Astrocyte (in vitro differentiated cells and primary cell): ENCODE data around the gene EPHA6. TPM values are rescaled to one million over a fixed set of nuclear protein-coding genes. Genes with fewer than 3 reads are reported as not detected.
"Not testable (repeated sequence)": the region's sequence is repeated elsewhere in the genome, so short reads cannot be mapped to it uniquely, and the experiment has no call there.

Experiments used
- DNase-seq: peaks from one replicate; pipeline ENCODE4 v3.0.0-alpha.2; 2010; ENCODE audit warnings: low read depth
- FAIRE-seq: peaks from 2 replicates; lab custom pipeline; 2011; peaks lifted over from hg19 to GRCh38; lab: Jason Lieb, UNC
- H2AFZ ChIP-seq: 2 replicates; pipeline ENCODE4 v1.6.0; 2012; ENCODE audit warnings: low read depth, low read length, inconsistent platforms
- H3K27ac ChIP-seq: 2 replicates; pipeline ENCODE4 v1.5.1; 2011; ENCODE audit warnings: low read depth, low read length, inconsistent platforms
- H3K27me3 ChIP-seq: 2 replicates; pipeline ENCODE4 v1.6.0; 2011; ENCODE audit warnings: low read length, inconsistent platforms; ENCODE audit not compliant: insufficient read depth
- H3K36me3 ChIP-seq: 2 replicates; pipeline ENCODE4 v1.5.1; 2011; ENCODE audit warnings: low read length, inconsistent platforms; ENCODE audit not compliant: insufficient read depth
- H3K4me1 ChIP-seq: 2 replicates; pipeline ENCODE4 v1.5.1; 2011; ENCODE audit warnings: low read length, inconsistent platforms; ENCODE audit not compliant: insufficient read depth
- H3K4me2 ChIP-seq: 2 replicates; pipeline ENCODE4 v1.6.0; 2012; ENCODE audit warnings: low read length, inconsistent platforms
- H3K4me3 ChIP-seq: 2 replicates; pipeline ENCODE4 v1.5.1; 2011; ENCODE audit warnings: low read depth, mild to moderate bottlenecking, low read length, inconsistent platforms; ENCODE audit not compliant: insufficient read depth
- H3K79me2 ChIP-seq: 2 replicates; pipeline ENCODE4 v1.6.0; 2012; ENCODE audit warnings: mild to moderate bottlenecking, low read length, inconsistent platforms; ENCODE audit not compliant: insufficient read depth
- H3K9ac ChIP-seq: 2 replicates; pipeline ENCODE4 v1.6.0; 2012; ENCODE audit warnings: mild to moderate bottlenecking, low read length, inconsistent platforms
- H3K9me3 ChIP-seq: 2 replicates; pipeline ENCODE4 v1.5.1; 2012; ENCODE audit warnings: low read depth, mild to moderate bottlenecking, low read length, inconsistent platforms; ENCODE audit not compliant: insufficient read depth
- H4K20me1 ChIP-seq: 2 replicates; pipeline ENCODE4 v1.6.0; 2012; ENCODE audit warnings: low read length, inconsistent platforms; ENCODE audit not compliant: insufficient read depth
- H3K27ac Mint-ChIP-seq: one replicate; pipeline ENCODE4 v1.8.0; 2021; ENCODE audit warnings: mild to moderate bottlenecking, mixed read lengths; ENCODE audit not compliant: unreplicated experiment
- H3K27me3 Mint-ChIP-seq: one replicate; pipeline ENCODE4 v1.8.0; 2021; ENCODE audit warnings: low read depth, mixed read lengths; ENCODE audit not compliant: unreplicated experiment
- H3K36me3 Mint-ChIP-seq: one replicate; pipeline ENCODE4 v1.8.0; 2021; ENCODE audit warnings: low read depth, mixed read lengths; ENCODE audit not compliant: unreplicated experiment
- H3K4me1 Mint-ChIP-seq: one replicate; pipeline ENCODE4 v1.8.0; 2021; ENCODE audit warnings: low read depth, mixed read lengths; ENCODE audit not compliant: unreplicated experiment
- H3K4me3 Mint-ChIP-seq: one replicate; pipeline ENCODE4 v1.8.0; 2021; ENCODE audit warnings: mild to moderate bottlenecking, moderate library complexity, mixed read lengths; ENCODE audit not compliant: unreplicated experiment
- H3K9me3 Mint-ChIP-seq: one replicate; pipeline ENCODE4 v1.8.0; 2021; ENCODE audit warnings: mild to moderate bottlenecking, mixed read lengths; ENCODE audit not compliant: unreplicated experiment
- CTCF ChIP-seq: IDR thresholded peaks from 2 replicates; pipeline ENCODE4 v1.5.1; 2011; ENCODE audit warnings: low read depth, mild to moderate bottlenecking, inconsistent platforms, low read length, moderate library complexity; ENCODE audit not compliant: insufficient read depth
- EZH2 ChIP-seq: IDR thresholded peaks from 2 replicates; pipeline ENCODE4 v1.6.1; 2012; ENCODE audit warnings: mild to moderate bottlenecking, low read length, inconsistent platforms; ENCODE audit not compliant: insufficient read depth
- total RNA-seq: library from RNA; stranded (reverse); gene quantifications from 2 replicates; pipeline ENCODE4 v1.2.1, GENCODE V29; 2021

Gene EPHA6
- total RNA-seq, 1 donor from 2014 or later: 1.7 TPM

- Histone ChIP-seq H3K36me3 (no peaks in the 10 kb centered on the region), H3K9ac (no peak overlapping the region), H3K4me3 (no peak overlapping the region), H3K79me2 (no peaks in the 10 kb centered on the region), H3K4me1 (no peaks in the 10 kb centered on the region), H4K20me1 (no peaks in the 10 kb centered on the region), H3K27me3 (no peaks in the 10 kb centered on the region), H2AFZ (no peak overlapping the region), H3K4me2 (no peak overlapping the region), H3K9me3 (no peaks in the 10 kb centered on the region), H3K27ac (no peak overlapping the region)
- TF ChIP-seq CTCF (no peak), EZH2 (no peak)
- no peaks in the 10 kb centered on the region for H3K36me3 Mint-ChIP-seq
- H3K27me3 Mint-ChIP-seq: peaks cover 3% of the 10 kb centered on the region
- H3K27ac Mint-ChIP-seq: no peak overlapping the region
- H3K4me3 Mint-ChIP-seq: no peak overlapping the region
- FAIRE-seq (no peak), DNase-seq (no peak)
- H3K9me3 Mint-ChIP-seq: no peaks in the 10 kb centered on the region
- H3K4me1 Mint-ChIP-seq: no peaks in the 10 kb centered on the region
Measured at GRCh38 chr3:97265237-97266005, 451.0 kb downstream of the EPHA6 start.

- FAIRE-seq: no peak
- Histone ChIP-seq H3K27ac (no peak overlapping the region), H3K4me3 (no peak overlapping the region), H3K79me2 (no peaks in the 10 kb centered on the region), H3K9me3 (no peaks in the 10 kb centered on the region), H3K4me1 (no peaks in the 10 kb centered on the region), H3K4me2 (no peak overlapping the region), H3K36me3 (no peaks in the 10 kb centered on the region), H4K20me1 (no peaks in the 10 kb centered on the region), H2AFZ (no peak overlapping the region), H3K9ac (no peak overlapping the region), H3K27me3 (no peaks in the 10 kb centered on the region)
- H3K36me3 Mint-ChIP-seq: no peaks in the 10 kb centered on the region
- DNase-seq: no peak
- no peak overlapping the region for H3K27ac Mint-ChIP-seq
- TF ChIP-seq CTCF: no peak
- no peak for TF ChIP-seq EZH2
- no peak overlapping the region for H3K4me3 Mint-ChIP-seq
- no peaks in the 10 kb centered on the region for H3K9me3 Mint-ChIP-seq
- H3K4me1 Mint-ChIP-seq: no peaks in the 10 kb centered on the region
- H3K27me3 Mint-ChIP-seq: peaks cover 3% of the 10 kb centered on the region
Measured at GRCh38 chr3:97269202-97269601, 454.8 kb downstream of the EPHA6 start.

- H2AFZ ChIP-seq, H3K79me2 ChIP-seq, H3K4me2 ChIP-seq, FAIRE-seq, H3K4me3 ChIP-seq, H3K27me3 ChIP-seq, H3K27ac ChIP-seq, H3K4me1 ChIP-seq, H3K9me3 Mint-ChIP-seq, H4K20me1 ChIP-seq, H3K9ac ChIP-seq, H3K27me3 Mint-ChIP-seq, H3K9me3 ChIP-seq, H3K36me3 ChIP-seq, H3K36me3 Mint-ChIP-seq, H3K4me1 Mint-ChIP-seq, H3K4me3 Mint-ChIP-seq, DNase-seq, H3K27ac Mint-ChIP-seq: not testable (repeated sequence)
Measured at GRCh38 chr3:97276879-97277550, 462.6 kb downstream of the EPHA6 start.
